ENCODE measurements around the gene TBL1X.

- TF ChIP-seq CTCF (IDR thresholded peaks at IDR 0.05; ENCODE audit: insufficient read depth, low read depth, low read length): no peak
- no peak for TF ChIP-seq EZH2 (IDR thresholded peaks at IDR 0.05; ENCODE audit: insufficient read depth, low read length)
These were observed 182.6 kb downstream of the TBL1X start for GRCh38 chrX:9647431-9647830.

Data from astrocyte (in vitro differentiated cells and primary cell).